Measurements from ENCODE around the gene ZNF207. TPM values are rescaled to one million over a fixed set of nuclear protein-coding genes. Genes with fewer than 3 reads are reported as not detected.

ZNF207 gene
- total RNA-seq, 1 experiment from 2014 or later, result 296 TPM

DNA sequence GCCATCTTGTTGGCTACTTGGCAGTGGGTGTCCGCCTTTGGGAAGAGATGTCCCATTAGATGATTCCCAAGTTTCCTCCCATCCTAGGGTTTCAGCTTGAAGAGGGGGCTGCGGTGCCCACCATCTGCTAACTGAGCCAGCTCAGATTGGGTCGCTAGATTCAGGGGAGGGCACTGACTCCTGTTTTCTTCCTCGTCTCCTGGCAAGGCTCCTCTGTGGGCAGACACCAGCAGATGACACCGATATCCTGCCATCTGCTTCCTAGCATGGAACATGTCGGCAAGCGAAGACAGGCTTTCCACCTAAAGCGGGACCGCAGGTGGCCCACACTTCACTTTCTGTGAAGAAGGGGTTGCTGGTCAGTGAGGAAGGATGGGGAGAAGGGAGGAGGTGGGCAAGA lies 35.3 kb upstream of the ZNF207 start:
- H4K5ac ChIP-seq (ENCODE audit: insufficient read length, low read depth, low read length), result no peak overlapping the region
- H2AFZ ChIP-seq (ENCODE audit: low read length), result no peak overlapping the region
- H3K23ac ChIP-seq (ENCODE audit: insufficient read length, low read depth, low read length), result no peak overlapping the region
- H3K9ac ChIP-seq (ENCODE audit: extremely low read depth, insufficient read length, low read length), result no peak overlapping the region
- no peak overlapping the region for H3K18ac ChIP-seq (ENCODE audit: insufficient read length, low read depth, low read length)
- H3K23me2 ChIP-seq (ENCODE audit: insufficient read length, low read depth, low read length, poor library complexity, severe bottlenecking), result no peaks in the 10 kb centered on the region
- WGBS (ENCODE audit: extremely low coverage, insufficient read length, low lambda C conversion rate), result no CpG with 5 or more reads among the region's 9 CpGs
- H2BK12ac ChIP-seq (ENCODE audit: insufficient read length, low read depth, low read length), result no peak overlapping the region
- H3K4ac ChIP-seq (ENCODE audit: low read depth, low read length), result no peak overlapping the region
- Mint-ChIP-seq H3K4me3 (no peak overlapping the region), H3K4me1 (peaks cover 31 to 38% of the 10 kb centered on the region in 2 experiments), H3K27me3 (ENCODE audit: low read depth) (peaks cover 3% of the 10 kb centered on the region; the same call in 1 of the 2 replicates), H3K9me3 (no peaks in the 10 kb centered on the region), H3K27ac (no peak overlapping the region), H3K36me3 (ENCODE audit: insufficient read depth in 1 of 3, low read depth in 3 of 3) (peaks cover 0 to 16% (median 1%) of the 10 kb centered on the region in 3 experiments; a peak in 3 of 7 replicates)
- no peak for DNase-seq
- H2BK20ac ChIP-seq (ENCODE audit: low read depth, low read length, poor library complexity, severe bottlenecking), result no peak overlapping the region
- no peak overlapping the region for H2BK15ac ChIP-seq (ENCODE audit: low read depth, low read length)
- H3K4me2 ChIP-seq (ENCODE audit: insufficient read depth, insufficient read length, low read length), result no peak overlapping the region
- H2BK120ac ChIP-seq (ENCODE audit: low read depth, low read length, poor library complexity, severe bottlenecking), result no peak overlapping the region
- H3K27me3 ChIP-seq (ENCODE audit: insufficient read depth, low read length), result no peaks in the 10 kb centered on the region
- H3K14ac ChIP-seq (ENCODE audit: insufficient read depth, low read length), result no peak overlapping the region
- H3K56ac ChIP-seq (ENCODE audit: insufficient read length, low read depth, low read length), result no peak overlapping the region
- no peak overlapping the region for H3K27ac ChIP-seq (ENCODE audit: insufficient read length, low read depth, low read length)
- no peak overlapping the region for H4K91ac ChIP-seq (ENCODE audit: insufficient read length, low read depth, low read length)
- no peaks in the 10 kb centered on the region for H3K79me1 ChIP-seq (ENCODE audit: insufficient read depth, low read depth, low read length, poor library complexity, severe bottlenecking)
- H4K8ac ChIP-seq (replicated peaks; ENCODE audit: insufficient read length, low read depth, low read length), result no peak overlapping the region
- no peaks in the 10 kb centered on the region for H3K9me3 ChIP-seq (ENCODE audit: control insufficient read depth, low read depth, low read length)
- H4K20me1 ChIP-seq (ENCODE audit: control insufficient read depth, insufficient read depth, insufficient read length), result no peaks in the 10 kb centered on the region
- TF ChIP-seq, protein P1, sequence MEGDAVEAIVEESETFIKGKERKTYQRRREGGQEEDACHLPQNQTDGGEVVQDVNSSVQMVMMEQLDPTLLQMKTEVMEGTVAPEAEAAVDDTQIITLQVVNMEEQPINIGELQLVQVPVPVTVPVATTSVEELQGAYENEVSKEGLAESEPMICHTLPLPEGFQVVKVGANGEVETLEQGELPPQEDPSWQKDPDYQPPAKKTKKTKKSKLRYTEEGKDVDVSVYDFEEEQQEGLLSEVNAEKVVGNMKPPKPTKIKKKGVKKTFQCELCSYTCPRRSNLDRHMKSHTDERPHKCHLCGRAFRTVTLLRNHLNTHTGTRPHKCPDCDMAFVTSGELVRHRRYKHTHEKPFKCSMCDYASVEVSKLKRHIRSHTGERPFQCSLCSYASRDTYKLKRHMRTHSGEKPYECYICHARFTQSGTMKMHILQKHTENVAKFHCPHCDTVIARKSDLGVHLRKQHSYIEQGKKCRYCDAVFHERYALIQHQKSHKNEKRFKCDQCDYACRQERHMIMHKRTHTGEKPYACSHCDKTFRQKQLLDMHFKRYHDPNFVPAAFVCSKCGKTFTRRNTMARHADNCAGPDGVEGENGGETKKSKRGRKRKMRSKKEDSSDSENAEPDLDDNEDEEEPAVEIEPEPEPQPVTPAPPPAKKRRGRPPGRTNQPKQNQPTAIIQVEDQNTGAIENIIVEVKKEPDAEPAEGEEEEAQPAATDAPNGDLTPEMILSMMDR (conservative IDR thresholded peaks at IDR 0.05), result no peak
- no peaks in the 10 kb centered on the region; the same call in 1 of the 2 replicates for H3K79me2 ChIP-seq (ENCODE audit: insufficient read depth, low read length)
- H3T11ph ChIP-seq (ENCODE audit: low read length), result no peak overlapping the region
- H2BK5ac ChIP-seq (ENCODE audit: insufficient read length, low read length), result no peak overlapping the region
- H2AK5ac ChIP-seq (ENCODE audit: insufficient read length, low read length), result no peak overlapping the region
- peaks cover 3% of the 10 kb centered on the region for H3K4me1 ChIP-seq (ENCODE audit: insufficient read depth, low read length)
